ENCODE data around the gene CXCL3. TPM values are rescaled to one million over a fixed set of nuclear protein-coding genes. Genes with fewer than 3 reads are reported as not detected.

Gene CXCL3
- total and polyA plus RNA-seq, 9 of the 15 experiments (the other 6 are each of a cell fraction or from before 2014, with no cell fraction given) = 2.3 to 8.9 (median 6.1) TPM

- in situ Hi-C loops (cut with MboI) (no loop called here), intact Hi-C loops (cut with micrococcal nuclease) (no loop called here)
- Histone ChIP-seq H3K79me2 (ENCODE audit: control insufficient read depth, insufficient read depth, low read length) (no peaks in the 10 kb centered on the region), H3K4me1 (replicated peaks in 1 of 2; ENCODE audit: control insufficient read depth in 2 of 2, insufficient read depth in 2 of 2, low read length in 2 of 2) (peaks cover 3 to 14% of the 10 kb centered on the region in 2 experiments; a peak in 2 of 5 replicates), H2AFZ (ENCODE audit: low read depth, low read length) (no peak overlapping the region), H3K9ac (ENCODE audit: insufficient read depth in 1 of 2, low read depth in 2 of 2, low read length in 2 of 2) (no peak overlapping the region), H3K4me2 (ENCODE audit: insufficient read depth, low read length) (no peak overlapping the region), H3K27me3 (ENCODE audit: control insufficient read depth in 2 of 2, insufficient read depth in 2 of 2, low read length in 2 of 2) (no peaks in the 10 kb centered on the region), H3K4me3 (no peak overlapping the region), H3K36me3 (ENCODE audit: control insufficient read depth, insufficient read depth, low read length) (no peaks in the 10 kb centered on the region), H3K9me3 (replicated peaks; ENCODE audit: control insufficient read depth, insufficient read depth, low read depth, low read length) (no peaks in the 10 kb centered on the region), H3K27ac (ENCODE audit: extremely low read depth, low read depth, low read length) (no peak overlapping the region), H3K9me1 (ENCODE audit: control insufficient read depth, insufficient read depth, low read length) (no peaks in the 10 kb centered on the region), H4K20me1 (replicated peaks; ENCODE audit: control insufficient read depth, insufficient read depth, low read length) (no peaks in the 10 kb centered on the region)
- DNase-seq (ENCODE audit: extremely low read depth in 1 of 4, low spot score in 3 of 4) (no peak), ATAC-seq (no peak), FAIRE-seq (no peak)
- no TSS peak for BruUV-seq (replicated peaks)
- ChIA-PET CTCF (ENCODE audit: low intra/inter-chr PET ratio) (no interaction called here), POLR2A (no interaction called here)
- TF ChIP-seq MTA2 (IDR thresholded peaks at IDR 0.05; ENCODE audit: low read depth) (no peak), FOXA1 (IDR thresholded peaks at IDR 0.05; ENCODE audit: borderline replicate concordance) (no peak), SRSF1 (IDR thresholded peaks at IDR 0.05; ENCODE audit: low read depth, low read length) (no peak), ATF1 (CRISPR knock-in tag; IDR thresholded peaks at IDR 0.05) (no peak), ATF1 (tag; IDR thresholded peaks at IDR 0.05) (no peak), POLR3G (IDR thresholded peaks at IDR 0.05; ENCODE audit: extremely low read depth, insufficient read length, insufficient replicate concordance) (no peak), HBP1 (CRISPR knock-in tag; IDR thresholded peaks at IDR 0.05) (no peak)
- TF ChIP-seq, protein P1, sequence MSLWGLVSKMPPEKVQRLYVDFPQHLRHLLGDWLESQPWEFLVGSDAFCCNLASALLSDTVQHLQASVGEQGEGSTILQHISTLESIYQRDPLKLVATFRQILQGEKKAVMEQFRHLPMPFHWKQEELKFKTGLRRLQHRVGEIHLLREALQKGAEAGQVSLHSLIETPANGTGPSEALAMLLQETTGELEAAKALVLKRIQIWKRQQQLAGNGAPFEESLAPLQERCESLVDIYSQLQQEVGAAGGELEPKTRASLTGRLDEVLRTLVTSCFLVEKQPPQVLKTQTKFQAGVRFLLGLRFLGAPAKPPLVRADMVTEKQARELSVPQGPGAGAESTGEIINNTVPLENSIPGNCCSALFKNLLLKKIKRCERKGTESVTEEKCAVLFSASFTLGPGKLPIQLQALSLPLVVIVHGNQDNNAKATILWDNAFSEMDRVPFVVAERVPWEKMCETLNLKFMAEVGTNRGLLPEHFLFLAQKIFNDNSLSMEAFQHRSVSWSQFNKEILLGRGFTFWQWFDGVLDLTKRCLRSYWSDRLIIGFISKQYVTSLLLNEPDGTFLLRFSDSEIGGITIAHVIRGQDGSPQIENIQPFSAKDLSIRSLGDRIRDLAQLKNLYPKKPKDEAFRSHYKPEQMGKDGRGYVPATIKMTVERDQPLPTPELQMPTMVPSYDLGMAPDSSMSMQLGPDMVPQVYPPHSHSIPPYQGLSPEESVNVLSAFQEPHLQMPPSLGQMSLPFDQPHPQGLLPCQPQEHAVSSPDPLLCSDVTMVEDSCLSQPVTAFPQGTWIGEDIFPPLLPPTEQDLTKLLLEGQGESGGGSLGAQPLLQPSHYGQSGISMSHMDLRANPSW (CRISPR knock-in tag; IDR thresholded peaks at IDR 0.05) = no peak
- WGBS (ENCODE audit: insufficient coverage, low coverage, missing lambda C conversion rate) = 33% methylated on average over 3 of the region's 3 CpGs
Observed at GRCh38 chr4:74009307-74009706, 29.2 kb downstream of the CXCL3 start.

Data from K562 (cell line).